IMR-90 (cell line): ENCODE data around the gene CCM2. TPM values are rescaled to one million over a fixed set of nuclear protein-coding genes. Genes with fewer than 3 reads are reported as not detected.

Experiments
- ATAC-seq: fragments of 200-7000 bp; cut with Tn5 transposase; 2 replicates; pipeline ENCODE4 v1.9.1; 2020; ENCODE audit warnings: low read depth, mild to moderate bottlenecking, moderate library complexity
- BruUV-seq: library from RNA; stranded (reverse); fragments of 400-500 nt; replicated peaks from 2 replicates; lab custom pipeline; 2021; lab: Mats Ljungman, UMichigan
- CTCF ChIA-PET: fragments of 300-600 bp; formaldehyde crosslinking; extraction: SDS; loops from one replicate; lab custom pipeline; 2021; ENCODE audit warnings: antibody characterized with exemption; lab: Yijun Ruan, JAX
- POLR2A ChIA-PET: fragments of 300-600 bp; sonication (Branson Sonifier 250); formaldehyde crosslinking; loops from one replicate; lab custom pipeline; 2022; ENCODE audit warnings: antibody characterized with exemption; ENCODE audit not compliant: unreplicated experiment; lab: Charles Lee
- DNase-seq: peaks from one replicate; pipeline ENCODE4 v3.0.0; 2013
- H2AFZ ChIP-seq: replicated peaks from 2 replicates; pipeline ENCODE3; 2013; ENCODE audit warnings: low read length, mild to moderate bottlenecking; ENCODE audit not compliant: poor library complexity
- H2AK5ac ChIP-seq: 2 replicates; pipeline ENCODE4 v1.6.1; 2013; ENCODE audit warnings: low read depth, low read length, inconsistent platforms
- H2AK9ac ChIP-seq: replicated peaks from 2 replicates; pipeline ENCODE3; 2013; ENCODE audit warnings: mild to moderate bottlenecking, low read depth, low read length, moderate library complexity; ENCODE audit not compliant: poor library complexity
- H2BK120ac ChIP-seq: 2 replicates; pipeline ENCODE4 v1.6.1; 2013; ENCODE audit warnings: low read depth, low read length, inconsistent platforms
- H2BK15ac ChIP-seq: 3 replicates; pipeline ENCODE4 v1.6.1; 2013; ENCODE audit warnings: low read depth, low read length, inconsistent platforms
- H2BK20ac ChIP-seq: 2 replicates; pipeline ENCODE4 v1.6.1; 2013; ENCODE audit warnings: low read depth, mild to moderate bottlenecking, inconsistent platforms, low read length, moderate library complexity
- H2BK5ac ChIP-seq: 2 replicates; pipeline ENCODE4 v1.6.1; 2013; ENCODE audit warnings: mild to moderate bottlenecking, low read depth, low read length, inconsistent platforms; ENCODE audit not compliant: poor library complexity, severe bottlenecking
- H3K14ac ChIP-seq: replicated peaks from 2 replicates; pipeline ENCODE4 v1.6.1; 2013; ENCODE audit warnings: low read depth, low read length, inconsistent platforms
- H3K18ac ChIP-seq: 2 replicates; pipeline ENCODE4 v1.6.1; 2013; ENCODE audit warnings: low read depth, low read length, control low read depth
- H3K23ac ChIP-seq: 2 replicates; pipeline ENCODE4 v1.6.1; 2013; ENCODE audit warnings: low read depth, low read length, inconsistent platforms
- H3K27ac ChIP-seq: 2 replicates; pipeline ENCODE4 v1.5.1; 2013; ENCODE audit warnings: mild to moderate bottlenecking, control low read depth, low read length; ENCODE audit not compliant: insufficient read depth
- H3K27me3 ChIP-seq: 2 replicates; pipeline ENCODE4 v1.6.1; 2013; ENCODE audit warnings: low read length; ENCODE audit not compliant: control insufficient read depth, insufficient read depth
- H3K36me3 ChIP-seq: 2 replicates; pipeline ENCODE4 v1.6.1; 2013; ENCODE audit warnings: low read length, mixed read lengths; ENCODE audit not compliant: control insufficient read depth, insufficient read depth
- H3K4ac ChIP-seq: 2 replicates; pipeline ENCODE4 v1.6.1; 2013; ENCODE audit warnings: low read depth, low read length, inconsistent platforms
- H3K4me1 ChIP-seq: 2 replicates; pipeline ENCODE4 v1.6.1; 2013; ENCODE audit warnings: low read length, mixed read lengths; ENCODE audit not compliant: control insufficient read depth, insufficient read depth
- H3K4me2 ChIP-seq: 2 replicates; pipeline ENCODE4 v1.6.1; 2013; ENCODE audit warnings: low read depth, mild to moderate bottlenecking, control low read depth, low read length, moderate library complexity
- H3K4me3 ChIP-seq: 2 replicates; pipeline ENCODE4 v1.5.1; 2013; ENCODE audit warnings: low read depth, mild to moderate bottlenecking, control low read depth, low read length, moderate library complexity; ENCODE audit not compliant: insufficient read depth
- H3K56ac ChIP-seq: 2 replicates; pipeline ENCODE4 v1.6.1; 2013; ENCODE audit warnings: low read length, inconsistent platforms; ENCODE audit not compliant: insufficient read depth; ENCODE audit errors: extremely low read depth
- H3K79me1 ChIP-seq, 2 experiments: 2 replicates each; pipeline ENCODE4 v1.6.1; 2013; ENCODE audit warnings: low read length in 2 of 2, inconsistent platforms in 1 of 2, low read depth in 1 of 2
- H3K9ac ChIP-seq: 2 replicates; pipeline ENCODE4 v1.6.1; 2013; ENCODE audit warnings: low read depth, low read length, control low read depth
- H3K9me1 ChIP-seq: 2 replicates; pipeline ENCODE4 v1.6.1; 2013; ENCODE audit warnings: low read length, inconsistent platforms; ENCODE audit not compliant: insufficient read depth
- H3K9me3 ChIP-seq: 2 replicates; pipeline ENCODE4 v1.6.1; 2013; ENCODE audit warnings: low read length; ENCODE audit not compliant: control insufficient read depth, insufficient read depth
- H4K20me1 ChIP-seq: 2 replicates; pipeline ENCODE4 v1.6.1; 2013; ENCODE audit warnings: low read length, inconsistent platforms; ENCODE audit not compliant: insufficient read depth
- H4K5ac ChIP-seq: 2 replicates; pipeline ENCODE4 v1.6.1; 2013; ENCODE audit warnings: mild to moderate bottlenecking, low read depth, low read length, control low read depth
- H4K8ac ChIP-seq, 2 experiments: 2 replicates each; pipeline ENCODE4 v1.6.1; 2013; ENCODE audit warnings: low read depth in 2 of 2, low read length in 2 of 2, control low read depth in 1 of 2, inconsistent platforms in 1 of 2
- H4K91ac ChIP-seq: 2 replicates; pipeline ENCODE4 v1.6.1; 2013; ENCODE audit warnings: low read depth, low read length, inconsistent platforms; ENCODE audit not compliant: insufficient read depth
- BHLHE40 ChIP-seq: fragments of 150-350 bp; IDR thresholded peaks from 2 replicates; pipeline ENCODE4 v1.6.1; 2016; ENCODE audit warnings: mild to moderate bottlenecking, low read depth, low read length
- CEBPB ChIP-seq: IDR thresholded peaks from 2 replicates; pipeline ENCODE4 v1.6.1; 2012; ENCODE audit warnings: low read depth, low read length, improper control_type of control experiment
- CHD1 ChIP-seq: IDR thresholded peaks from 2 replicates; pipeline ENCODE4 v1.6.1; 2012; ENCODE audit warnings: low read depth, low read length, improper control_type of control experiment
- ELK1 ChIP-seq: fragments of 150-350 bp; IDR thresholded peaks from 2 replicates; pipeline ENCODE4 v1.6.1; 2016; ENCODE audit warnings: low read depth, mild to moderate bottlenecking, low read length, moderate library complexity, borderline replicate concordance
- FOS ChIP-seq: fragments of 150-350 bp; IDR thresholded peaks from 2 replicates; pipeline ENCODE4 v1.6.1; 2016; ENCODE audit warnings: low read depth, low read length
- MAFK ChIP-seq: IDR thresholded peaks from 2 replicates; pipeline ENCODE4 v1.6.1; 2012; ENCODE audit warnings: low read depth, low read length, improper control_type of control experiment
- MAZ ChIP-seq: IDR thresholded peaks from 2 replicates; pipeline ENCODE4 v1.6.1; 2012; ENCODE audit warnings: low read depth, mild to moderate bottlenecking, low read length, improper control_type of control experiment, moderate library complexity, borderline replicate concordance
- MXI1 ChIP-seq: IDR thresholded peaks from 2 replicates; pipeline ENCODE4 v1.6.1; 2012; ENCODE audit warnings: low read depth, mild to moderate bottlenecking, low read length, moderate library complexity, borderline replicate concordance
- NFE2L2 ChIP-seq: fragments of 150-350 bp; IDR thresholded peaks from 2 replicates; pipeline ENCODE4 v1.6.1; 2016; ENCODE audit warnings: low read depth, mild to moderate bottlenecking, low read length
- POLR2A ChIP-seq: IDR thresholded peaks from 2 replicates; pipeline ENCODE4 v1.6.1; 2012; ENCODE audit warnings: mild to moderate bottlenecking, low read depth, low read length
- RAD21 ChIP-seq: IDR thresholded peaks from 2 replicates; pipeline ENCODE4 v1.6.1; 2012; ENCODE audit warnings: low read length, improper control_type of control experiment
- RFX5 ChIP-seq: IDR thresholded peaks from 2 replicates; pipeline ENCODE4 v1.8.0; 2012; ENCODE audit warnings: low read depth, mild to moderate bottlenecking, low read length, moderate library complexity
- SMC3 ChIP-seq: fragments of 150-350 bp; IDR thresholded peaks from 2 replicates; pipeline ENCODE4 v1.6.1; 2016; ENCODE audit warnings: low read depth, mild to moderate bottlenecking, antibody characterized with exemption, low read length, moderate library complexity
- WGBS, 2 experiments: methylation state at CpG; one replicate each; pipeline versions ENCODE4 v1.1.5 to v1.1.7; 2013; ENCODE audit warnings: missing lambda C conversion rate in 2 of 2; ENCODE audit not compliant: insufficient read length in 1 of 2; ENCODE audit errors: extremely low coverage in 2 of 2; 5-methylcytosine and 5-hydroxymethylcytosine counted together
- dilution Hi-C: fragments of 300-500 bp; cut with HindIII; formaldehyde crosslinking; loops from one replicate; pipeline ENCODE4 v1.14.3; 2018; ENCODE audit warnings: low sequenced_read_pairs; ENCODE audit not compliant: unreplicated experiment
- in situ Hi-C: fragments of 300-500 bp; cut with MboI; formaldehyde crosslinking; loops from 3 replicates; pipeline ENCODE4 v1.14.3; 2019; ENCODE audit warnings: low sequenced_read_pairs, inconsistent platforms, mixed read lengths
- intact Hi-C: fragments of 100-400 bp; cut with micrococcal nuclease; formaldehyde crosslinking; loops from 2 replicates; pipeline ENCODE4 v1.10.0; 2022
- polyA plus RNA-seq, 3 experiments: library from polyadenylated mRNA; depleted of rRNA; stranded (reverse); fragments of >200 nt; gene quantifications; 2 replicates each; pipeline ENCODE4 v1.2.3, GENCODE V29; 2012; ENCODE audit warnings: low replicate concordance in 1 of 3
- total RNA-seq: library from RNA; depleted of rRNA; stranded (reverse); fragments of >200 nt; gene quantifications from 2 replicates; pipeline ENCODE4 v1.2.3, GENCODE V29; 2012
- TF ChIP-seq, protein P1 (sequence below): fragments of 150-350 bp; IDR thresholded peaks from 2 replicates; pipeline ENCODE4 v1.6.1; 2017; ENCODE audit warnings: mild to moderate bottlenecking, antibody characterized with exemption, low read length, low read depth
- TF ChIP-seq, protein P2 (sequence below): conservative IDR thresholded peaks from 2 replicates; pipeline ENCODE4 v1.5.1; 2012; ENCODE audit warnings: mild to moderate bottlenecking, low read depth, low read length, improper control_type of control experiment

The CCM2 gene
- total and polyA plus RNA-seq, 2 of the 4 experiments (the other 2 are of a cell fraction) = 65.2 to 78.5 TPM

DNA sequence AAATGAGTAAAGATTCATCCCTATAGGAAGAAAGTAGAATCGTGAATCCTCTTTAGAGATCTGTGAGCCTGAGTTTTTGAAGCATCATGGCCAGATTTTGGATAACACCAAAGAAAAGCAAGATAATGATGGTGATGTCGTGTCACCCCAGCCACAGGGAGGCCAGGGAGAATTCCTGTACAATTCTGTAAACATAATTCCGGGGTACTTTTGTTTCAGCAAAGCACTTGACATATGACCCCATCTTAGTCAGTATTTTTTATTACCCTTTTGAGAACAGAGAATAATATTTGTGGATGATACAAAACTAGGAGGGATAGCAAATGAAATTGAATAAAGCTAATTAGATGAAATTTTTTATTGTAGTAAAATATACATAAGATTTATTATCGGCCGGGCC lies 55.0 kb downstream of the CCM2 start:
- Histone ChIP-seq H3K56ac (no peak overlapping the region), H2BK120ac (no peak overlapping the region), H3K4ac (no peak overlapping the region), H3K27me3 (no peaks in the 10 kb centered on the region), H3K9me3 (no peaks in the 10 kb centered on the region), H3K9me1 (peaks cover 13% of the 10 kb centered on the region), H3K4me1 (peaks cover 1% of the 10 kb centered on the region), H2BK15ac (no peak overlapping the region), H3K18ac (no peak overlapping the region), H4K8ac (no peak overlapping the region), H4K91ac (no peak overlapping the region), H3K79me1 (peaks cover 22 to 70% of the 10 kb centered on the region in 2 experiments), H3K27ac (no peak overlapping the region), H3K9ac (no peak overlapping the region), H3K4me2 (no peak overlapping the region), H4K20me1 (peaks cover 19% of the 10 kb centered on the region), H4K5ac (no peak overlapping the region), H3K36me3 (peaks cover 10% of the 10 kb centered on the region), H2AFZ (no peak overlapping the region), H3K23ac (no peak overlapping the region), H2AK9ac (no peak overlapping the region), H3K14ac (no peak overlapping the region), H2AK5ac (no peak overlapping the region), H3K4me3 (no peak overlapping the region), H2BK5ac (no peak overlapping the region), H2BK20ac (no peak overlapping the region)
- ATAC-seq (no peak), DNase-seq (no peak)
- intact Hi-C loops (no loop called here), dilution Hi-C loops (no loop called here), in situ Hi-C loops (no loop called here)
- 100% methylated on average over 1 of the region's 5 CpGs; no CpG with 5 or more reads in 1 of the 2 experiments for WGBS, 2 experiments
- no TSS peak for BruUV-seq
- TF ChIP-seq SMC3 (no peak), CEBPB (no peak), BHLHE40 (no peak), CHD1 (no peak), POLR2A (no peak), MXI1 (no peak), RFX5 (no peak), MAFK (no peak), NFE2L2 (no peak), ELK1 (no peak), FOS (no peak), RAD21 (no peak), MAZ (no peak)
- TF ChIP-seq, protein P1, sequence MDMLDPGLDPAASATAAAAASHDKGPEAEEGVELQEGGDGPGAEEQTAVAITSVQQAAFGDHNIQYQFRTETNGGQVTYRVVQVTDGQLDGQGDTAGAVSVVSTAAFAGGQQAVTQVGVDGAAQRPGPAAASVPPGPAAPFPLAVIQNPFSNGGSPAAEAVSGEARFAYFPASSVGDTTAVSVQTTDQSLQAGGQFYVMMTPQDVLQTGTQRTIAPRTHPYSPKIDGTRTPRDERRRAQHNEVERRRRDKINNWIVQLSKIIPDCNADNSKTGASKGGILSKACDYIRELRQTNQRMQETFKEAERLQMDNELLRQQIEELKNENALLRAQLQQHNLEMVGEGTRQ = no peak
- TF ChIP-seq, protein P2, sequence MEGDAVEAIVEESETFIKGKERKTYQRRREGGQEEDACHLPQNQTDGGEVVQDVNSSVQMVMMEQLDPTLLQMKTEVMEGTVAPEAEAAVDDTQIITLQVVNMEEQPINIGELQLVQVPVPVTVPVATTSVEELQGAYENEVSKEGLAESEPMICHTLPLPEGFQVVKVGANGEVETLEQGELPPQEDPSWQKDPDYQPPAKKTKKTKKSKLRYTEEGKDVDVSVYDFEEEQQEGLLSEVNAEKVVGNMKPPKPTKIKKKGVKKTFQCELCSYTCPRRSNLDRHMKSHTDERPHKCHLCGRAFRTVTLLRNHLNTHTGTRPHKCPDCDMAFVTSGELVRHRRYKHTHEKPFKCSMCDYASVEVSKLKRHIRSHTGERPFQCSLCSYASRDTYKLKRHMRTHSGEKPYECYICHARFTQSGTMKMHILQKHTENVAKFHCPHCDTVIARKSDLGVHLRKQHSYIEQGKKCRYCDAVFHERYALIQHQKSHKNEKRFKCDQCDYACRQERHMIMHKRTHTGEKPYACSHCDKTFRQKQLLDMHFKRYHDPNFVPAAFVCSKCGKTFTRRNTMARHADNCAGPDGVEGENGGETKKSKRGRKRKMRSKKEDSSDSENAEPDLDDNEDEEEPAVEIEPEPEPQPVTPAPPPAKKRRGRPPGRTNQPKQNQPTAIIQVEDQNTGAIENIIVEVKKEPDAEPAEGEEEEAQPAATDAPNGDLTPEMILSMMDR = no peak
- ChIA-PET POLR2A (no interaction called here), CTCF (interaction anchor here (0.6 kb wide), 1 partner anchor 16 kb away, joined by 3 read pairs; no protein-coding TSS in a partner anchor)
